ENCODE results near the gene TM9SF4. TPM values are rescaled to one million over a fixed set of nuclear protein-coding genes. Genes with fewer than 3 reads are reported as not detected.
"Not testable (repeated sequence)": the region's sequence is repeated elsewhere in the genome, so short reads cannot be mapped to it uniquely, and the experiment has no call there.

The TM9SF4 gene
- total RNA-seq, 2 experiments from 2014 or later = 36.8 to 44.2 TPM

- DNase-seq; H3K4me3 Mint-ChIP-seq; H3K27me3 Mint-ChIP-seq; CTCF ChIA-PET; H3K4me1 Mint-ChIP-seq; POLR2A ChIA-PET; H3K9me3 Mint-ChIP-seq; H3K36me3 Mint-ChIP-seq (ENCODE audit: low read depth); H3K27ac Mint-ChIP-seq: not testable (repeated sequence)
Measured at GRCh38 chr20:32177696-32178095, 68.2 kb downstream of the TM9SF4 start.

DNA sequence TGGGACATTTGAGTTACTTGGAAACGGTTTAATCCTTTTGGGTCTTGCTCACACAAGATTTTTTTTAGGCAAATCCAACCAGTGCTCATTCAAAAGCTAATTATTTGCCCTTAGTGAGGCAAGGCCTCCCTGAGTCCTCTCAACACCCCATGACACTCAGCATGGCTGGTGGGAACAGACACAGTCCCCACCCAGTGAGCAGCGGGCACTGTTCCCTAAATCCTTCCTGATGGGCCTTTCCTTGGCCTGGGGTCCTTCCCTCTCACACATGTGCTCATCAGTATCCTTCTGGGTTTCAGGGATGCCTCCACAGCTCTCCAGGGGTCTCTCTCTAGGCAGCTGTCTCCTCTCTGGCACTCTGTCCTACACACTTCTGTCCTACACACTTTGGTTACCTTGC is 70.0 kb downstream of the TM9SF4 start:
- Mint-ChIP-seq H3K27me3 (no peaks in the 10 kb centered on the region), H3K36me3 (ENCODE audit: low read depth) (no peaks in the 10 kb centered on the region), H3K4me1 (no peaks in the 10 kb centered on the region), H3K9me3 (no peaks in the 10 kb centered on the region), H3K27ac (no peak overlapping the region), H3K4me3 (no peak overlapping the region)
- POLR2A ChIA-PET = no interaction called here
- CTCF ChIA-PET = interaction anchor here (1.9 kb wide), 1 partner anchor 13 kb away, joined by 6 read pairs; no protein-coding TSS in a partner anchor
- no peak for DNase-seq

GRCh38 chr20:32179934-32180333 is 70.4 kb downstream of the TM9SF4 start:
- no peak overlapping the region for H3K4me3 Mint-ChIP-seq
- CTCF ChIA-PET = interaction anchor here (0.7 to 1.9 kb wide), 3 partner anchors 13 to 599 kb away, joined by 3 to 6 read pairs (median 5); no protein-coding TSS in a partner anchor

GRCh38 chr20:32181606-32182005 is 72.1 kb downstream of the TM9SF4 start:
- Mint-ChIP-seq H3K9me3 (no peaks in the 10 kb centered on the region), H3K36me3 (ENCODE audit: low read depth) (no peaks in the 10 kb centered on the region), H3K4me3 (no peak overlapping the region), H3K4me1 (no peaks in the 10 kb centered on the region), H3K27ac (no peak overlapping the region), H3K27me3 (no peaks in the 10 kb centered on the region)
- POLR2A ChIA-PET = no interaction called here
- CTCF ChIA-PET = no interaction called here
- DNase-seq = no peak

More at GRCh38 chr20:32179934-32180333, 70.4 kb downstream of the TM9SF4 start:
- H3K27ac Mint-ChIP-seq = no peak overlapping the region
- H3K36me3 Mint-ChIP-seq (ENCODE audit: low read depth) = no peaks in the 10 kb centered on the region
- no peaks in the 10 kb centered on the region for H3K27me3 Mint-ChIP-seq
- no peaks in the 10 kb centered on the region for H3K9me3 Mint-ChIP-seq
- DNase-seq = no peak
- no peaks in the 10 kb centered on the region for H3K4me1 Mint-ChIP-seq
- POLR2A ChIA-PET = no interaction called here

DNA sequence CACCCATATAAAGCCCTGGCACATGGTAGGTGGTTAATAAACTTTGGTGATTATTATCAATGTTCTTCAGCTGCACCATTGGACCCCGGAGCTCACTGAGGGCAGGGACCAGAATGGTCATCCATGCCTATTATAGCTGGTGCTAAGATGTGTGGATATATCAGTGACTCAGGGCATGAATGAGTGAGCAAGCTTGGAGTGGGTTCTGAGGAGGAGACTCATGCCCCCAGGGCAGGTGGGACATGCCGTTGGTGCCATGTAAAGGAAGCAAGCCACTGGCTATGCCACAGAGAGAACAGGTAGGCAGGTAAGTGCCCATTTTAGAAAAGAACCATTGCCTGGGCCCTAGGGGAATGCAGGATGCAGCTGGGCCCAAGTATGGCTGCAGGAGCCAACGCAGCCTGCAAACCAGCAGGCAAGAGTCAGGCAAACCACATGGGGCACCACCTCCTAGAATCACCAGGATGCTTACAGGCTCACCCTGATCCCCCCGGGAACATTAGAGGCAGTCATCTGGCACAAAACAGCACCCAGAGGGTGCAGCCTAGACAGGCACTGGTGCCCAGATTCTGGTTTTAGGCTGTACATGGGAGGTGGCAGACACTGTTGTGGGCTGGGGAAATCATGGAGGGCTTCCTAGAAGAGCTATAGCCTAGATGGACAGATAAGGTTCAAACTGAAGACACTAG is 74.6 kb downstream of the TM9SF4 start:
- CTCF ChIA-PET = no interaction called here
- Mint-ChIP-seq H3K4me3 (no peak overlapping the region), H3K9me3 (no peaks in the 10 kb centered on the region), H3K27me3 (no peaks in the 10 kb centered on the region), H3K36me3 (ENCODE audit: low read depth) (no peaks in the 10 kb centered on the region), H3K27ac (no peak overlapping the region), H3K4me1 (peaks cover 3% of the 10 kb centered on the region)
- DNase-seq = no peak
- POLR2A ChIA-PET = no interaction called here

- H3K9me3 Mint-ChIP-seq = no peaks in the 10 kb centered on the region
- H3K27ac Mint-ChIP-seq = no peak overlapping the region
- CTCF ChIA-PET = no interaction called here
- H3K4me3 Mint-ChIP-seq = no peak overlapping the region
- no peaks in the 10 kb centered on the region for H3K27me3 Mint-ChIP-seq
- H3K4me1 Mint-ChIP-seq = peaks cover 9% of the 10 kb centered on the region
- DNase-seq = no peak
- POLR2A ChIA-PET = no interaction called here
- H3K36me3 Mint-ChIP-seq (ENCODE audit: low read depth) = no peaks in the 10 kb centered on the region
Measured at GRCh38 chr20:32184961-32185603, 75.6 kb downstream of the TM9SF4 start.

DNA sequence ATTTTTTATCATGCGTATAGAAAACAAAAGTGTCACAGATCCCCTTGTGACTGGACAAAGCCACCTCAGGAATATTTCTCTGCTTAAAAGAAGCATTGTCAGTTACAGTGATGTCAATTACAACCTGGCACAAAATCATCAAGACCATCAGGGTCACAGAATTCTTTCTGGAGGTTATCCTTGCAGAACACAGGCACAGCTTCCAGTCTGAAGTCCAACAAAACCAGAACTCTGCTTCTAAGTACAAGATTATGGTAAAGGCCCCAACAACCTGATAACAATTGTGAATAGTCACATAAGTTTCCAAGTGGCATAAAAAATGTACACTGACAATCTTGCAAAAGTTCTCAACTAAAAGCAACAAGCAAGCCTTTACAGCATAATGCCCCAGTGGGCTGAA is 77.0 kb downstream of the TM9SF4 start:
- no peaks in the 10 kb centered on the region for H3K9me3 Mint-ChIP-seq
- ChIA-PET CTCF (no interaction called here), POLR2A (no interaction called here)
- H3K27ac Mint-ChIP-seq = no peak overlapping the region
- H3K4me3 Mint-ChIP-seq = no peak overlapping the region
- DNase-seq = no peak
- no peaks in the 10 kb centered on the region for H3K36me3 Mint-ChIP-seq (ENCODE audit: low read depth)
- no peaks in the 10 kb centered on the region for H3K27me3 Mint-ChIP-seq
- peaks cover 19% of the 10 kb centered on the region for H3K4me1 Mint-ChIP-seq

GRCh38 chr20:32188376-32189122 is 79.0 kb downstream of the TM9SF4 start:
- Mint-ChIP-seq H3K27ac (peak overlapping the region; percentile 83), H3K4me1 (peaks cover 19% of the 10 kb centered on the region), H3K27me3 (no peaks in the 10 kb centered on the region), H3K4me3 (peak overlapping the region; percentile 27), H3K9me3 (no peaks in the 10 kb centered on the region), H3K36me3 (ENCODE audit: low read depth) (peaks cover 4% of the 10 kb centered on the region)
- CTCF ChIA-PET = no interaction called here
- POLR2A ChIA-PET = no interaction called here
- DNase-seq = no peak

DNA sequence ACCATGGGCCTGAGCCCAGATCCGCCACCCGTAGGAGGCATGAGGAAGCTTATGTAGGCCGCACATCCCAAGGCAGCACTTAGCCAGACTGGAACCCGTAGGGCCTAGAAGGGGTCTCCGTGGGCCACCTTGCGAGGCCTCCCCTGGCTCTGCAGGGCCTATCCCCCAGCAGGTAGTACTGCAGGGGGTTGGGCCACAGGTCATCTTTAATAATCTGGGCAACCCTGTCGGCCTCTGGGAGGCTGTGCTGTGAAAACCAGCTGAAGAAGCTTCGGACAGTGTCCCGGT is 79.6 kb downstream of the TM9SF4 start:
- no peak for DNase-seq
- ChIA-PET POLR2A (no interaction called here), CTCF (interaction anchor here (0.5 to 0.6 kb wide), 2 partner anchors 92 to 132 kb away, joined by 3 read pairs; no protein-coding TSS in a partner anchor)
- Mint-ChIP-seq H3K36me3 (ENCODE audit: low read depth) (peaks cover 4% of the 10 kb centered on the region), H3K4me1 (peaks cover 19% of the 10 kb centered on the region), H3K27ac (no peak overlapping the region), H3K9me3 (no peaks in the 10 kb centered on the region), H3K27me3 (no peaks in the 10 kb centered on the region), H3K4me3 (peak overlapping the region; percentile 70)

DNA sequence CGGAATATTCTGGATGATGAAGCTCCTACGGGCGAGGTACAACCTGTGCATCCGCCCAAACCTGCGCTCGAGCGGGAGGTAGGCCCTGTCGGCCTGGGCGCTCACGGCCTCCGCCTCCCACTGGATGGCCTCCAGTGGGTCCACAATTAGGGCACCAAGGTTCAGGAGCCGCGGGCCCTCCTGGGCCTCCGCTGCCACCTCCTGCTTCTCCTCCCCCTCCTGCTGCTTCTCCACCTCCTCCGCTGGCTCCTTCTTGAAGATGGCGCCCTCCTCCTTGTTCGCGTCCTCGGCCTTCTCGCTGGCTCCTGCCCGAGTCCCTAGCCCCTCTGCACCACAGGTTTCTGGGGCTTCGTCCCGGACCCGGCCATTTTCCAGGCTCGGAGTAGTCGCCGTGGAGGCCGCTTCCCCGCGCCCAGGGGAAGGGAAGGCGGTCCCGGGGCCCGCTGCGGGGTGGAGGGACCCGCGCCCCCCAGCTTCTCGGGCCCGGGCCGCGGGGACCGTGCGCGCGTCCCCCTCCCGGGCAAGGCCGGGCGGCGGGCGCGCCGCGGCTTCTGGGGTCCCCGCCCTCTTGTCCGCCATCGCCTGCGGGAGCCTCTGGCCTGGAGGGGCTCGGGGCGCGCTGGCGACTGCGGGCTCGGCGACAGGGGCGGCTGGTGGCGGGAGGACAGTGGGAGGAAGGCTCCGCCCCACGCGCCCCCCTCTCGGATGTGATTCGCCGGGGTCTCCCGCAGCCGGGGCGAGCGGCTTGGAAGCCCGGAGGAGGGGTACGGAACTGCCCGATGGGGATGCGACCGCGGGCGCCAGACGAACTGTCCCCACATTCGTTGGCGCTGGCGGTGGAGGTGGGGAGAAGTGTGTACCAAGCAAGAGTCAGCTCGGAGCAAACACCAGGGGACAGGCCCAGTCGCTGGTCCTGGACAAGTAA is 80.4 kb downstream of the TM9SF4 start:
- CTCF ChIA-PET = interaction anchor here (0.5 to 0.6 kb wide), 3 partner anchors 91 to 456 kb away, joined by 3 read pairs; no protein-coding TSS in a partner anchor
- Mint-ChIP-seq H3K4me3 (peak overlapping the region; percentile 70), H3K27me3 (no peaks in the 10 kb centered on the region), H3K27ac (peak overlapping the region; percentile 89), H3K4me1 (peaks cover 19% of the 10 kb centered on the region), H3K36me3 (ENCODE audit: low read depth) (peaks cover 8% of the 10 kb centered on the region), H3K9me3 (no peaks in the 10 kb centered on the region)
- peak; percentile 23 for DNase-seq
- POLR2A ChIA-PET = no interaction called here

DNA sequence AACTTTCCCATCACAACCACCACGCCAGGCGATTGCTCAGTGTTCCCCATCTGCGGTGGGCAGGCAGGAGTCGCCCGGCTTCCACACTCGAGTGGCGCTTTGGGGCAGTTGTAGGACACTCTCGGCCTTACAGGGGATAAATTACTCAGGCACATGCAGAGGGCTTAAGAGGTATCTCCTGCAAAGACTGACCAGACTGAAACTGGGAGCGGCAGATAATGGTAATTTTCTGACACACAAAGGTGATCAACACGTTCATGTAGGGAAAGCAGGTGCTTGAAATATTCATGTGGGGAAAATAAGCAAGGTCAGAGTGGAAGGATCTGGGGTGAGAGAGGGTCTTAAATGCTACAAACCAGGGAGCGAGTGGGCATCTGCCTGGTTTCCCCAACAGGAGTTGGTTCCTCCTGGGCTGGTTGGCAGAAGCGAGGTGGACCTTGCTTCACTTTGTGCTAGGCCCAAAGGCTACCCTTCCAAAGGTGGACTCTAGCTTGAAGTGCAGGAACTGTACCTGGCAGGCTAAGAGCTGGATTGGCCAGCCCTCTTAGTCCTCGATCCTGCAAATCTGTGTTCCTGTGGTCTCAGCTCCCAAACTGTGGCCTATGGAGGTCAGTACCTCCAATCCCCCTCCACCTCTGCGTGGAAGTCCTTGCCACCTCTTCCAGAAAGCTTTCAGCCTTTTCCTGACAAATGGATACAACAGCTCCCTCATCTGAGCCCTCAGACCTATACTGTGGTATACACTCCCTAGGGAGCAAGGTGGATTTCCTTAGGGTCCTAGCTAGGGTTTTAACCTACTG is 81.3 kb downstream of the TM9SF4 start:
- ChIA-PET POLR2A (no interaction called here), CTCF (interaction anchor here (0.5 kb wide), 1 partner anchor 455 kb away, joined by 3 read pairs; no protein-coding TSS in a partner anchor)
- peak overlapping the region; percentile 62 for H3K4me3 Mint-ChIP-seq
- H3K9me3 Mint-ChIP-seq = no peaks in the 10 kb centered on the region
- peaks cover 14% of the 10 kb centered on the region for H3K36me3 Mint-ChIP-seq (ENCODE audit: low read depth)
- H3K27ac Mint-ChIP-seq = peak overlapping the region; percentile 82
- H3K4me1 Mint-ChIP-seq = peaks cover 19% of the 10 kb centered on the region
- no peak for DNase-seq
- H3K27me3 Mint-ChIP-seq = no peaks in the 10 kb centered on the region

DNA sequence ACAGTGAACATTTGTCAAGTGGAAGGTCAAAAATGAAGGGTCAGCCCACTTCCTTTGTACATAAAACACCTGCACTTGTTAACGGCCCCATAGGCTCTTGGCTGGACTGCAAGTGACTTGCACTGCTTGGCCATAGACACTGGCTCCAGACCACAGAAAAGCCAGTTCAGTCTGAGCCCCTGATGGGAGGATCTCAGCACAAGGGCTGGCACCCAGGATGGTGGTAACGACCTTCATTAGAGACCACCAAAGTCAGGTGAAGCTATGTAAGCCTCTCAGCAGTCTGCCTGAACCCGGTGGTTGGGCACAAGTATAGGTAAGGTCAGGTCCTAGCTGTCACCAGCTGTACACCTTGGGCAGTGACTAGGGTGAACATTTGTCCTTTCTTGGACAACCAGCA is 81.9 kb downstream of the TM9SF4 start:
- Mint-ChIP-seq H3K36me3 (ENCODE audit: low read depth) (peaks cover 20% of the 10 kb centered on the region), H3K9me3 (no peaks in the 10 kb centered on the region), H3K27ac (no peak overlapping the region), H3K4me1 (peaks cover 19% of the 10 kb centered on the region), H3K4me3 (no peak overlapping the region), H3K27me3 (no peaks in the 10 kb centered on the region)
- no peak for DNase-seq
- ChIA-PET POLR2A (no interaction called here), CTCF (no interaction called here)

Measured in activated CD4-positive, alpha-beta T cell treated with anti-CD3 and anti-CD28 coated beads, Interleukin-2, amount 10 ng/mL, durations not matched to agents 7 days and 5 days (primary cell).